Measurements from ENCODE around the gene FARS2.

FARS2 gene

GRCh38 chr6:5597413-5597812 is 336.1 kb downstream of the FARS2 start:
- TF ChIP-seq, protein P1, sequence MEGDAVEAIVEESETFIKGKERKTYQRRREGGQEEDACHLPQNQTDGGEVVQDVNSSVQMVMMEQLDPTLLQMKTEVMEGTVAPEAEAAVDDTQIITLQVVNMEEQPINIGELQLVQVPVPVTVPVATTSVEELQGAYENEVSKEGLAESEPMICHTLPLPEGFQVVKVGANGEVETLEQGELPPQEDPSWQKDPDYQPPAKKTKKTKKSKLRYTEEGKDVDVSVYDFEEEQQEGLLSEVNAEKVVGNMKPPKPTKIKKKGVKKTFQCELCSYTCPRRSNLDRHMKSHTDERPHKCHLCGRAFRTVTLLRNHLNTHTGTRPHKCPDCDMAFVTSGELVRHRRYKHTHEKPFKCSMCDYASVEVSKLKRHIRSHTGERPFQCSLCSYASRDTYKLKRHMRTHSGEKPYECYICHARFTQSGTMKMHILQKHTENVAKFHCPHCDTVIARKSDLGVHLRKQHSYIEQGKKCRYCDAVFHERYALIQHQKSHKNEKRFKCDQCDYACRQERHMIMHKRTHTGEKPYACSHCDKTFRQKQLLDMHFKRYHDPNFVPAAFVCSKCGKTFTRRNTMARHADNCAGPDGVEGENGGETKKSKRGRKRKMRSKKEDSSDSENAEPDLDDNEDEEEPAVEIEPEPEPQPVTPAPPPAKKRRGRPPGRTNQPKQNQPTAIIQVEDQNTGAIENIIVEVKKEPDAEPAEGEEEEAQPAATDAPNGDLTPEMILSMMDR (IDR thresholded peaks at IDR 0.05; ENCODE audit: low read depth, low read length) = no peak
- H3K4me3 ChIP-seq (ENCODE audit: low read depth, low read length) = no peak overlapping the region

- TF ChIP-seq, protein P1 (IDR thresholded peaks at IDR 0.05; ENCODE audit: low read depth, low read length) = no peak
- no peak overlapping the region for H3K4me3 ChIP-seq (ENCODE audit: low read depth, low read length)
Observed at GRCh38 chr6:5598123-5598522, 336.8 kb downstream of the FARS2 start.

DNA sequence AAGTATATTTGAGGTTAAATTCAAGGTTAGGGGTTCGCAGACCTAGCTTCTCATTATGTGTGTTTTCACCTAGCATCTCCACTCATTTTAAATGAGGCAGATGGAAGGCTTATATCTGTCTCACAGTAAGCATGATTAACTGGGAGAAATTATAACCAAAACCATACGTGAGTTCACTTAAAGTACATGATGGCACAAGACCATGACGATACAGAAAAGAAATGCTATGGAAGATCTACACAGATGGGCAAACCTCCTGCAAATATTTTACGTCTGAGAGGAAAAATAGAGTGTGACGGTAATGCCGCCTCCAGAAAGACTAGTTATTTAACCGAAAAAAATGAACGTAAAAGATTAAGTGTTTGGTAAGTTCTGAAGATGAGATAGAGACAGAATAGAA is 337.8 kb downstream of the FARS2 start:
- H3K4me3 ChIP-seq (ENCODE audit: low read depth, low read length) = no peak overlapping the region
- TF ChIP-seq, protein P1 (IDR thresholded peaks at IDR 0.05; ENCODE audit: low read depth, low read length) = no peak

DNA sequence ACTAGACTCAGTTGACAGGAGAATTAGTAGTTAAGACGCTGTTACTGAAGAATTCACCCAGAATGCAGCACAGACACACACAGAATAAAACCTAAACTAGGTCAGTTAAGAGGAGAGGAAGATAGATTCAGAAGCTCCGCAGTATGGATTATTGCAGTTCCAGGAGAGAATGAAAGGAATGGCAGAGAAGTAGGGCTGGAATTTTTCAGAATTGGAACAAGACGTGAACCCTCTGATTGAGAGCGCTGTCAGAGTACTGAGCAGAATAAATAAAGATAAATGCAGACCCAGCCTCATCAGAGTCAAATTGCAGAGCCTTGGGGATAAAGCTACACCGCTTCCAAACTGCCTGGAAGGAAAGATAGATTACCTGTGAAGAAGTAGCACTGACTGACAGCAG is 344.6 kb downstream of the FARS2 start:
- TF ChIP-seq, protein P1 (IDR thresholded peaks at IDR 0.05; ENCODE audit: low read depth, low read length) = no peak
- H3K4me3 ChIP-seq (ENCODE audit: low read depth, low read length) = no peak overlapping the region

GRCh38 chr6:5606546-5606945 is 345.2 kb downstream of the FARS2 start:
- no peak overlapping the region for H3K4me3 ChIP-seq (ENCODE audit: low read depth, low read length)
- TF ChIP-seq, protein P1 (IDR thresholded peaks at IDR 0.05; ENCODE audit: low read depth, low read length) = no peak

GRCh38 chr6:5610640-5611039 is 349.3 kb downstream of the FARS2 start:
- TF ChIP-seq, protein P1 (IDR thresholded peaks at IDR 0.05; ENCODE audit: low read depth, low read length) = no peak
- no peak overlapping the region for H3K4me3 ChIP-seq (ENCODE audit: low read depth, low read length)

GRCh38 chr6:5617179-5617578 is 355.9 kb downstream of the FARS2 start:
- TF ChIP-seq, protein P1 (IDR thresholded peaks at IDR 0.05; ENCODE audit: low read depth, low read length) = no peak
- H3K4me3 ChIP-seq (ENCODE audit: low read depth, low read length) = no peak overlapping the region

Measured in WI38 (cell line).